GM12872 (cell line): ENCODE data around the gene MCC.

Experiments used
- TF ChIP-seq, protein P1 (sequence below): IDR thresholded peaks from 3 replicates; pipeline ENCODE4 v1.5.1; 2011; ENCODE audit warnings: low read depth, mild to moderate bottlenecking, low read length, moderate library complexity; ENCODE audit not compliant: insufficient read depth

The MCC gene

DNA sequence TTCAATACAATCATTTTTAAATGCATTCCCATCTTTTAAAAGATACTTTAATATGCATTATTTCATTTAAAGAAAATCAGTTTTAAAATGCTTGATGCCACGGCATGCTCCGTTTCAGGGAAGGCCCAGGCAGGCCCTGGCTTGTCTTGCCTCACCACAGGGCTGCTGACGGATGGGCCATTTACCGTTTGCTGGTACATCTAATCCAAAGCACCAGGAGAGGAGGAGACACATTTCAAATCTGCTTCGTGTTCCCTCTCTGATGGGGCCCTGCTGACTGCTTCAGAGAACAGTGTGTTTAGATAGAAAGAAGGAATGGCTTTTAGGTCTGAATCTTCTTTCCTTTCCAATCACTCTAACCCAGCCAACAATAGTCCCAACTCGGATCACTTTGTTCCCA lies 326.4 kb downstream of the MCC start:
- TF ChIP-seq, protein P1, sequence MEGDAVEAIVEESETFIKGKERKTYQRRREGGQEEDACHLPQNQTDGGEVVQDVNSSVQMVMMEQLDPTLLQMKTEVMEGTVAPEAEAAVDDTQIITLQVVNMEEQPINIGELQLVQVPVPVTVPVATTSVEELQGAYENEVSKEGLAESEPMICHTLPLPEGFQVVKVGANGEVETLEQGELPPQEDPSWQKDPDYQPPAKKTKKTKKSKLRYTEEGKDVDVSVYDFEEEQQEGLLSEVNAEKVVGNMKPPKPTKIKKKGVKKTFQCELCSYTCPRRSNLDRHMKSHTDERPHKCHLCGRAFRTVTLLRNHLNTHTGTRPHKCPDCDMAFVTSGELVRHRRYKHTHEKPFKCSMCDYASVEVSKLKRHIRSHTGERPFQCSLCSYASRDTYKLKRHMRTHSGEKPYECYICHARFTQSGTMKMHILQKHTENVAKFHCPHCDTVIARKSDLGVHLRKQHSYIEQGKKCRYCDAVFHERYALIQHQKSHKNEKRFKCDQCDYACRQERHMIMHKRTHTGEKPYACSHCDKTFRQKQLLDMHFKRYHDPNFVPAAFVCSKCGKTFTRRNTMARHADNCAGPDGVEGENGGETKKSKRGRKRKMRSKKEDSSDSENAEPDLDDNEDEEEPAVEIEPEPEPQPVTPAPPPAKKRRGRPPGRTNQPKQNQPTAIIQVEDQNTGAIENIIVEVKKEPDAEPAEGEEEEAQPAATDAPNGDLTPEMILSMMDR = no peak

DNA sequence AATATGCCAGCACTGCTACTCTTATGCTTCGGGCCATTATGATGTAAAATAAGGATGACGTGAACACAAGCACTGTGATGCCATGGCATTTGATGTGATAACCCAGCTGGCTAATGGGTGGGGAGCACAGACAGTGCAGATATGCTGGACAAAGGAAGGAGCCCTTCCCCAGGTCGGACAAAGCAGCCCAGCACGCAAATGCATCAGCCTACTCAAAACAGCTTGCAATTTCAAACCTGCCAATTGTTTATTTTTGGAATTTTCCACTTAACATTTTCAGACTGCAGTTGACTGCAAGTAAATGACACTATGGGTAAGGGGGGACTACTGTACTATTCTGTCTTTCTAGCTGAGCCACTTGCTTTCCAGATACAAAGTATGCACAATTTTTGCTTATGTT lies 330.4 kb downstream of the MCC start:
- TF ChIP-seq, protein P1 = no peak

DNA sequence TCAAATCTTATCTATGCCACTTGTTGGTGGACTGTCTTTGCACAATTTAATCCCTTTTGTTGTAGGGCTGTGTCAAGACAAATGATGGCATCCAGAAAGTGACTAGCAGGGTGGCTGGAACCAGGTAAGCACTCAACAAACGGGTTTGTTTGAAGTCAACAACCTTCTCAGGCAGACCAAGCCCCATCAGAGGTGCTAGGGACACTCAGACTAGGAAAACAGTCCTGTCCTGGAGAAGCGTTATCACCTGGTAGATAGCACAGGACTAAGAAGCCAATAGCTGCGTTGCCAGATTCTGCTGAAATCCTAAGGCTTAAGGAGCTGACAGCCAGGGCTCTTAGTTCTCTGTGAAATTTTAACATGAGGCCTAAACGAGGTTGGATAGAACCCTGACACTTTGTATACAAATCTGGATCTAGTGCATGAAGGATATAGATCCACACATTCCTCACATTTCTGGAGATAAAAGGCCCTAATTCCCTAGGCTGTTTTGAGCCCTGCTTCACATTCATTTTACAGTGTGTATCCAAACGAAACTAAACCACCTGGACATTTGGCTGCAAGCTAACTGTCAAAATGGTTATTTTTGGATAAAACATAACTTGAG lies 331.9 kb downstream of the MCC start:
- TF ChIP-seq, protein P1 = no peak

DNA sequence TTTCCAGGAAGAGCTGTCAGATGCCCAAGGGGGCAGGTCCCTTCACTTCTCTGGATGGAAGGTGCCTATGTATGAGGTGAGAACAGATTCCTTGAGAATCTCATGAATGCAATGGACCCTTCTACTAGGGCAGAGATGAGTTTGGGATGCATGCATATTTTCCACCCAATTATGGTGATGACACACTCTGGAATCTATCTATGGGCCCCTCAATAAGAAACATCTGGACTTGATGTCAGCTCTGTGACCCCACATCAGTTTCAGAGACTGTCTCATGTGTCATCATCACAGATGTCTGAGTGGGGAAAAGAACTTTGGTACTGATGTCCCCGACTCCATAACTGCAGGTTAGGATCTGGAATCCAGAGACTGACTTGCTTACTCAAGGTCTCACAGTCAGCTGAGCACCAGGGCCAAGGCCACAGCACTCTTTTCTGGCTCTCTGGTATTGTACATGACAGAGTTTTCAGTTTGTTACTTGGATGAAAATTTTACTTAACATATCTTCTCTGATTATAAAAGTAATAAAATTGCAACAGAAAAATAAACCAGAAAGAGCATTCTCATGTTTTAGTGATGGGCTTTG lies 334.6 kb downstream of the MCC start:
- TF ChIP-seq, protein P1 = no peak

DNA sequence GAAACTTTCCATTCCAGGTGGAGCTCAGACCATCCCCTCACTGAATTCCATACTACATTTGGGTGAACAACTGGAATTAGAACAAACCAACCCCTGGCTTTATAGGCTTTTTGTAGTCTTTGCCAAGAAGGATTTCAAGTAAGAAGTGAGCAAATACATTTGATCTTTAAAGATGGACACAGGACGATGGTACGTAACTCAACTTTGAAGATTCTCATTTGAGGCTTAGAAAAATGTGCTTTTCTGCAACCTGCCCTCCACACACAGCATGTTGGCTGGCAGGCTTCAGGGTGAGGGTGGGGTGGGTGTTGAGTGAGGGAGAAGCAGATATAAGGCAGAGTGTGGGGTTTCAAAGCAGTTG lies 335.9 kb downstream of the MCC start:
- TF ChIP-seq, protein P1 = no peak

DNA sequence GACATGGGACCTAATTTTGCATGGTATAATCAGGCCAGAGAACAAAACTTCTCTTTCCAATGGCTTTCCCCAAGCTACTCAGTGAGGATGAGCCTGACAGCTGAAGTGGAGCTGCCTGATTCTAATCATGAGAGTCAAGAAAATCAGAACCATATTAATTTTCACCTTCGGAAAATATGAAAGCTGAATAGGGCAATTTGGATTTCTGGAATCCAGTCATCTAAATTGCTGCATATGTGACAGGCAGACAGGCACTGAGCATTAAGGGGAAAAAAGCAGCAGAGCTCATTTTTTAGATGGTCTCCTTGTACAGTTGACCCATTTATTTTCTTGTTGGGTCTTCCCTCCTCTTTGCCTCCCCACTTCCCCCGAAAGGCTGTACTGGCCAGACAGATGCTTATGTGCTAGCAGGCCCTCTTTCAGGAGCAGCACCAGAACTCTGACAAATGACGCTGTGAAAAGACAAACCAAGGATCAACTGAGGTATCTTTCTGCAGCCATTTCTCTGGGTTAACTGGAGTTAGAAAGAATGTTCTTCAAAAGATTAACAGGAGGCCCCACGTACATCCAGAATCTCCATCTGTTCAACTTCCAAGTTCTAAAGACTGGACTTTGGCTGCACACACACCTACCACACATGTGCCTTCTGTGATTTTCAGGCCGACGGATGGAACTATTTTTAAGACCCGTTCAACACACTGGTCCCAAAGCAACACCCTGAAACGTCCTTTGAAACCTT lies 336.4 kb downstream of the MCC start:
- TF ChIP-seq, protein P1 = no peak

DNA sequence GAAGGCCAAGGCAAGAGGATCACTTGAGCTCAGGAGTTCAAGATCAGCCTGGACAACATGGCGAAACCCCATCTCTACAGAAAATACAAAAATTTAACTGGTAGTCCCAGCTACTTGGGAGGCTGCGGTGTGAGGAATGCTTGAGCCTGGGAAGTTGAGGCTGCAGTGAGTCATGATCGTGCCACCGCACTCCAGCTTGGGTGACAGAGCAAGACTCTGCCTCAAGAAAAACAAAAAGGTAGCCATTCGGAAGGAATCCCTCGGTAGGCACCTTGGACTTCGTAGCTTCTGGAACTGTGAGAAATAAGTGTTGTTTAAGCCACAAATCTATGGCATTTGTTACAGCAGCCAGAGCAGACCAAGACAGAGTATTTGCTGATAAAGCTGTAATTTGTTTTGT lies 337.4 kb downstream of the MCC start:
- TF ChIP-seq, protein P1 = no peak
